WTC11 (cell line): ENCODE measurements around the gene PPP1R27.

Experiments used
- NR3C1 ChIP-seq: sonication (generic); formaldehyde crosslinking; conservative IDR thresholded peaks from 2 replicates; pipeline ENCODE4 v1.8.1; 2023; ENCODE audit warnings: low read depth, mild to moderate bottlenecking, missing genetic modification reagents
- ZNF425 ChIP-seq: fragments of 250-450 bp; sonication (Bioruptor Pico); conservative IDR thresholded peaks from 2 replicates; pipeline ENCODE4 v1.9.0; 2021; ENCODE audit warnings: mild to moderate bottlenecking
- TF ChIP-seq, protein P1 (sequence below): fragments of 200-600 bp; IDR thresholded peaks from 2 replicates; pipeline ENCODE4 v1.8.0; 2022; ENCODE audit warnings: antibody characterized with exemption
- TF ChIP-seq, protein P2 (sequence below): sonication (generic); formaldehyde crosslinking; conservative IDR thresholded peaks from 2 replicates; pipeline ENCODE4 v1.8.1; 2023; ENCODE audit warnings: mild to moderate bottlenecking, low read depth, missing genetic modification reagents, moderate library complexity

DNA sequence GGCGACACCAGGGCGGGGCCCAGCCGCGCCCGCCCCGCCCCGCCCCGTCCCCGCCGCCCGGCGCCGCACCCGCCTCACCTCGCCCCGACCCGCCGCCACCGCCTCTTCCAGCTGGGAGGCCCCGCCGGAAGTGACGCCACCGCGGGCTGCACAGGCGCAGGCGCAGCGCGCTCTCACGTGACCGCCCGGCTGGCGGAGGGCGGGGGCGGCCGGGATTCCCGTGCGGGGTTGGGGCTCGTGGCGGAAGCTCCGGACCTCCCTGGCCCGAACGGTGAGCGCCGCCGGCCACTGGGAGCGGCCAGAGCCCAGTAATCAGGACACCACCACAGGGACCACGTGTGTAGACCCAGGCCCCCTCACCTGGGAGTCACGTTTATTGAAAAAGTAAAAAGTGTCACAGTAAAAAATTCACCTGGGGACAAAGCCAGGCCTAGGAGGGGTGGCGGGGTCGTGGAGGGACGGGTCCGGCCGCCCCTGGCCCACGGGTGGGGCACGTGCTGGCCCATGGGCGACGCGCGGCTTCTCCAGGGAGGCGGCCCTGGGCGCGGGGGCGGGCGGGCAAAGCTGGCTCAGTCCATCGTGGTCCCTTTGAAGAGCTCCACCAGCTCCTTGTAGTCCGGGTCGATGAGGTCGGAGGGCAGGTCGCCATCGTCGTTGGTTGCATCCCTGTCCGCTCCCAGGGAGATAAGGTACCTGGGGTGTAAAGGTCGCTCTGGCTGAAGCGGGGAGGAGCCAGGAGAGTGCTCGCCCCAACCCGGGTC, 1.5 kb downstream of the PPP1R27 start, which contains the start of gene MCRIP1:
- TF ChIP-seq, protein P1, sequence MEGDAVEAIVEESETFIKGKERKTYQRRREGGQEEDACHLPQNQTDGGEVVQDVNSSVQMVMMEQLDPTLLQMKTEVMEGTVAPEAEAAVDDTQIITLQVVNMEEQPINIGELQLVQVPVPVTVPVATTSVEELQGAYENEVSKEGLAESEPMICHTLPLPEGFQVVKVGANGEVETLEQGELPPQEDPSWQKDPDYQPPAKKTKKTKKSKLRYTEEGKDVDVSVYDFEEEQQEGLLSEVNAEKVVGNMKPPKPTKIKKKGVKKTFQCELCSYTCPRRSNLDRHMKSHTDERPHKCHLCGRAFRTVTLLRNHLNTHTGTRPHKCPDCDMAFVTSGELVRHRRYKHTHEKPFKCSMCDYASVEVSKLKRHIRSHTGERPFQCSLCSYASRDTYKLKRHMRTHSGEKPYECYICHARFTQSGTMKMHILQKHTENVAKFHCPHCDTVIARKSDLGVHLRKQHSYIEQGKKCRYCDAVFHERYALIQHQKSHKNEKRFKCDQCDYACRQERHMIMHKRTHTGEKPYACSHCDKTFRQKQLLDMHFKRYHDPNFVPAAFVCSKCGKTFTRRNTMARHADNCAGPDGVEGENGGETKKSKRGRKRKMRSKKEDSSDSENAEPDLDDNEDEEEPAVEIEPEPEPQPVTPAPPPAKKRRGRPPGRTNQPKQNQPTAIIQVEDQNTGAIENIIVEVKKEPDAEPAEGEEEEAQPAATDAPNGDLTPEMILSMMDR: no peak
- TF ChIP-seq NR3C1 (CRISPR knock-in tag) (no peak), ZNF425 (CRISPR knock-in tag) (no peak)
- TF ChIP-seq, protein P2, sequence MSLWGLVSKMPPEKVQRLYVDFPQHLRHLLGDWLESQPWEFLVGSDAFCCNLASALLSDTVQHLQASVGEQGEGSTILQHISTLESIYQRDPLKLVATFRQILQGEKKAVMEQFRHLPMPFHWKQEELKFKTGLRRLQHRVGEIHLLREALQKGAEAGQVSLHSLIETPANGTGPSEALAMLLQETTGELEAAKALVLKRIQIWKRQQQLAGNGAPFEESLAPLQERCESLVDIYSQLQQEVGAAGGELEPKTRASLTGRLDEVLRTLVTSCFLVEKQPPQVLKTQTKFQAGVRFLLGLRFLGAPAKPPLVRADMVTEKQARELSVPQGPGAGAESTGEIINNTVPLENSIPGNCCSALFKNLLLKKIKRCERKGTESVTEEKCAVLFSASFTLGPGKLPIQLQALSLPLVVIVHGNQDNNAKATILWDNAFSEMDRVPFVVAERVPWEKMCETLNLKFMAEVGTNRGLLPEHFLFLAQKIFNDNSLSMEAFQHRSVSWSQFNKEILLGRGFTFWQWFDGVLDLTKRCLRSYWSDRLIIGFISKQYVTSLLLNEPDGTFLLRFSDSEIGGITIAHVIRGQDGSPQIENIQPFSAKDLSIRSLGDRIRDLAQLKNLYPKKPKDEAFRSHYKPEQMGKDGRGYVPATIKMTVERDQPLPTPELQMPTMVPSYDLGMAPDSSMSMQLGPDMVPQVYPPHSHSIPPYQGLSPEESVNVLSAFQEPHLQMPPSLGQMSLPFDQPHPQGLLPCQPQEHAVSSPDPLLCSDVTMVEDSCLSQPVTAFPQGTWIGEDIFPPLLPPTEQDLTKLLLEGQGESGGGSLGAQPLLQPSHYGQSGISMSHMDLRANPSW (CRISPR knock-in tag): no peak
